GM21447 (cell line): ENCODE measurements around the gene RAB11FIP2.

Source experiments
- ATAC-seq: cut with Tn5 transposase; IDR thresholded peaks from one replicate; pipeline ENCODE4 v1.9.1; 2021; ENCODE audit not compliant: unreplicated experiment

The RAB11FIP2 gene

GRCh38 chr10:117987244-117987909 is 59.4 kb downstream of the RAB11FIP2 start:
- ATAC-seq: no peak

GRCh38 chr10:117983961-117984360 is 62.8 kb downstream of the RAB11FIP2 start:
- no peak for ATAC-seq

- no peak for ATAC-seq
These were observed 65.7 kb downstream of the RAB11FIP2 start for GRCh38 chr10:117980755-117981702.

GRCh38 chr10:117980216-117980615 is 66.5 kb downstream of the RAB11FIP2 start:
- no peak for ATAC-seq

GRCh38 chr10:117972168-117972837 is 74.4 kb downstream of the RAB11FIP2 start:
- ATAC-seq: no peak

- no peak for ATAC-seq
These were observed 75.8 kb downstream of the RAB11FIP2 start for GRCh38 chr10:117970962-117971361.

GRCh38 chr10:117969592-117969991 is 77.1 kb downstream of the RAB11FIP2 start:
- no peak for ATAC-seq

- ATAC-seq: no peak
These were observed 78.2 kb downstream of the RAB11FIP2 start for GRCh38 chr10:117968354-117969182.

- no peak for ATAC-seq
These were observed 79.5 kb downstream of the RAB11FIP2 start for GRCh38 chr10:117967149-117967650.

GRCh38 chr10:117965984-117966383 is 80.8 kb downstream of the RAB11FIP2 start:
- ATAC-seq: no peak

GRCh38 chr10:117964536-117964935 is 82.2 kb downstream of the RAB11FIP2 start:
- ATAC-seq: no peak

- ATAC-seq: no peak
These were observed 86.3 kb downstream of the RAB11FIP2 start for GRCh38 chr10:117960345-117960935.

- ATAC-seq: no peak
These were observed 89.8 kb downstream of the RAB11FIP2 start for GRCh38 chr10:117956972-117957371.

- no peak for ATAC-seq
These were observed 91.6 kb downstream of the RAB11FIP2 start for GRCh38 chr10:117955176-117955575.
